IPS DF 19.7 (cell line): ENCODE results near the gene TMEM151B.

Experiments used
- DNase-seq: peaks from one replicate; pipeline ENCODE4 v3.0.0-alpha.2; 2013; ENCODE audit warnings: low read depth, low spot score

Gene TMEM151B

GRCh38 chr6:44232676-44233566 lies 37.3 kb upstream of the TMEM151B start:
- DNase-seq = no peak

DNA sequence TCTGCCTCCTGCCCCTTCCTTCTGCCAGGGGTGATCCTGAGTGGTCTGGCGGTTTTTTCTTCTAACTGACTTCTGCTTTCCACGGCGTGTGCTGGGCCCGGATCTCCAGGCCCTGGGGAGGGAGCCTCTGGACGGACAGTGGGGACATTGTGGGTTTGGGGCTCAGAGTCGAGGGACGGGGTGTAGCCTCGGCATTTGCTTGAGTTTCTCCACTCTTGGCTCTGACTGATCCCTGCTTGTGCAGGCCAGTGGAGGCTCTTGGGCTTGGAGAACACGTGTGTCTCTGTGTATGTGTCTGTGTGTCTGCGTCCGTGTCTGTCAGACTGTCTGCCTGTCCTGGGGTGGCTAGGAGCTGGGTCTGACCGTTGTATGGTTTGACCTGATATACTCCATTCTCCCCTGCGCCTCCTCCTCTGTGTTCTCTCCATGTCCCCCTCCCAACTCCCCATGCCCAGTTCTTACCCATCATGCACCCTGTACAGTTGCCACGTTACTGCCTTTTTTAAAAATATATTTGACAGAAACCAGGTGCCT lies 36.6 kb upstream of the TMEM151B start:
- no peak for DNase-seq

DNA sequence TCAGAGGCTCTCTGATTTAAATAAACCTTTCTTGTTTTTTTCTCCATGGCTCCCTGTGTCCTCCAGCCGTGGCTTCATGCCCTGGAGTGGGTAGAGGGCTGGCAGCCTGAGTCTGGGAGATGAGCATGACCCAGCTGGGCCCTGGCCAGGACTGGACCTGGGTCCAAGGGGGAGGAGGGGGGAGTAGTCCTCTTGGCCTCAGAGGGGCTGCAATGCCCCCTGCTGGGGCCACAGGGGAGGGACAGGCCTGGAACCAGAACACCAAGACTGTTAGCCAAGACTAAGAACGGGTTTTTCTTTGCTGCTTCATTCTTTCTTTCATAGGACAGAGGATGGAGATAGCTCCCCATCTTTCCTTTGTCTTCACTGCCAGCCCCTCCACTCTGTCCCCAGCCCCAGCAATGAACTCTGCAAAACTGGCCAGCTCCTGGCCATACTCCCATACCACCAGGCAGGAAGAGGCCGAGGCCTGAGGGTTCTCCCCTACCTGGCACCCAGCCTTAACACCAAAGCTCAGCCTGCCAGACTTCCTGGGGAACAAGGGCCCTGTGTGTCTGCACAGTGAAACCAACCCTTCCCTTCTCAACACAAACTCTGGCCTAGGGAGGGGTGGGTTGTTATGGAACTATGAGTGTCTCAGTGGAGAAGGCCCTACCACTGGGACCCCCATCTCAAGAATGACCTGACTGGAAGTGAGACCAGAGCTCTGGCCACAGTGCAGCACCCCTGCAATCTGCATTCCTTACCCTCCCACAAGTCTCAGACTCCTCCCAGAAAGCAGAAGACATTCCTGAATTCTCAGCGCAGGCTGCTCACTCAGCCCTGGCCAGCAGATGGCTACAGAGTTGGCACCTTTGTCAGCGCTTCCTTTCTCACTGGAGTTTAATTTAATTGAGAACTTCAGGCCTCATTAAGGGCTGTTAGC lies 35.9 kb upstream of the TMEM151B start:
- no peak for DNase-seq

GRCh38 chr6:44235269-44235668 lies 35.0 kb upstream of the TMEM151B start:
- DNase-seq = no peak

DNA sequence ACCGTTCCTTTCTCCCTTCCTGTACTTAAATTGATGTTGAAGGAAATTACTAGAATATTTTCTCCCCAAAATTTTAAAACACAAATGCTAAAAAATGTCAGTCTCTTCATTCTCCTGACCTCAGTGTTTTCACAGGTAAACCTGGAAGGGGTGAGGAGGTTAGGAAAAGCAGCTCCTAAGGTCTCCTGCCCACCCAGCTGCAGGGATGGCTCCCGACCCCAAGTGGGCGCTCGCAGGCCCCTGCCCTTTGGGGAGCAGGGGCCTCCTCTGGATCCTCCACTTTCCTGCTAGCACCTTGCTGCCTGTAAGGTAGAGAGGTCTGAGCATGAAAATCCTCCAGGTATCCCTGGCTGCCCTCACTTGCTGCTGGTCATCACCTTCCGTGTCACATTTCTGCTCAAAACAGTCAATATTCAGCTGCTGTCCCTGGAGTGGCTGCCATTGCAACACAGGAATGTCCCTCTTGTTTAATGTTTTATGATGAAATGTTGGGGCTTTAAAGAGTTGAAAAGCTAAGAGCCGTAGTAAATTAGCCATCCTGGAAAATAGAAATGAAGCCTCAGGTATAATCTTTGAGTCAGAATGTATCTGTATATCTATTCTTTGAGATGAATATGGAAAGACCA lies 34.2 kb upstream of the TMEM151B start:
- DNase-seq = no peak

- DNase-seq = no peak
These were observed 33.0 kb upstream of the TMEM151B start for GRCh38 chr6:44237021-44237812.

GRCh38 chr6:44237813-44238433 lies 32.3 kb upstream of the TMEM151B start:
- no peak for DNase-seq

DNA sequence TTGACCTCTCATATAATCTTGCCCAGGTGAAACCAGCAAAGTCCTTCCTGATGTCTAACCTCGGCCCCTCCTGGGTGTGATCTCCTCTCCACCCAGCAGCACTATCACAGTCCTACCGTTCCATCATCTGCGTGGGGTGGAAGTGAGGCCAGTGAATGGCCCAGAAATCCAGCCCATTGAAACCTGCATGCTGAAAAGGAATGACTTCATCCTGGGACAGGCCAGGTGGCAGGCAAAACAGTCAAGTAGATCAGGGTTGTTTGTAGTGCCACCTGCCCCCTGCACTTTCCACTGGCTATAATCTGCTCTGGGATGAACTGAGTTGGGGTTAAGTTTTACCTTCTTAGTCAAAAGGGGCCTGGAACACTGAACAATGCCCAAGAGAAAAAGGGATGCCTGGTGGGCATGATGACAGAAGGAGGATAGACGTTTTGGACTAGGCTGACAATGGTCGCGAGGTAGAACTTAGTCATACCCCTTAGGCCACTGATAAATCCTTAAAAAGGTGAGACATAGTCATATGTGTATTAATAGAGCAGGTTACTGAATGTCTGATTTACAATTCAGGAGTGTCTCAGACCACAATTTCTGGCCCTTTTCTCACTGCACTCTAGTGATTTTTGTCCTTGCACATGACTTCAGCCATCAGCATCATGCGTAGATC lies 31.4 kb upstream of the TMEM151B start:
- no peak for DNase-seq

- no peak for DNase-seq
These were observed 26.9 kb upstream of the TMEM151B start for GRCh38 chr6:44243345-44243744.

- no peak for DNase-seq
These were observed 24.8 kb upstream of the TMEM151B start for GRCh38 chr6:44245391-44245911.

GRCh38 chr6:44245912-44246662 lies 24.2 kb upstream of the TMEM151B start:
- no peak for DNase-seq

- peak; percentile 96 for DNase-seq
These were observed 23.4 kb upstream of the TMEM151B start, which contains the start of gene HSP90AB1 for GRCh38 chr6:44246663-44247337. TSS of gene HSP90AB1 (plus strand) at chr6:44247101. CDS start at chr6:44248630, 1,529 bp downstream.

DNA sequence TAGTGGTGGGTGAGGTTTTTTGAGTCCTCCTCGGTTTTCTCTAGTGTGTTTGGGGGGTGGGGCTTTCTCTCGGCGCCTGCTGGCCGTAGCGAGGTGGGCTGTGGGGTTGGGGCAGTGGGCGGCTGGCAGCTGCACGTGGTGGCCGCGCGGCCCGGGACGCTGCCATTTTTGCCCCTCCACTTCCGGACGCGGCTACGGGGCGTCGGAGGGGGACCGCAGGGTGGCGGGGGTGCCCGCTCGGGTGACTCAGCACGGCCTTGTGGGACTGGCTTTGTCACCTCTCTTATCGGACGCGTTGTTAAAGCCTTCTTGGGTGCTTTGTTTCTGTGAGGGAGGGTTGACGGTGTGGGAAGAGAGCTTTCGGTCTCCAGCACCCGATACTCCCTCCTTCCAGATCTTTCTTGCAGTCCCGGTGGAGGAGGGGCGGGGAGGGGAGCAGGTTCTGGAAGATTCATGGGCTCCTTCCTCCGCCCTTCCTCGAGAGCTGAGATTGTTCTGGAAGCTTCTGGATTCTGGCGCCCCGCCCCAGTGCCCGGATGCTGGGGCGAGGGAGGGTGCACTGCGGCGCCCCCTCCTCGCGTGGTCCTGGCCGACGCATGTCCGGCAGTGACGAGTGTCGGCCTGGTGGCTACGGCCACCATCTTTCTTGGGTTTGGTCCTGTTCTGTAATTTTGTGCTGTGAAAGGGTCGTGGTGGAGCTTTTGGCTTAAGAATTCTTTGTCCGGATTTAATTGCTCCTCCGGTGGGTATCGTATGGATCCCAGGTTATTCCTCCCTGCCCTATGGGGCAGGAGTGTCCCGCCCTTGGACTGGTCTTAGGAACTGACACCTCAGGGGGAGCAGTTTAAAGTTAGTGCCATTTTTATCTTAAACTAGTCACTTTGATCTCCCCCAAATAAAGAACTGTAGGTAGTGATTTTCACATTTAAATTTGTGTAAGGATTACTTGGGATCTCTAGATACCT lies 22.6 kb upstream of the TMEM151B start:
- no peak for DNase-seq

- no peak for DNase-seq
These were observed 21.7 kb upstream of the TMEM151B start for GRCh38 chr6:44248579-44248978.

DNA sequence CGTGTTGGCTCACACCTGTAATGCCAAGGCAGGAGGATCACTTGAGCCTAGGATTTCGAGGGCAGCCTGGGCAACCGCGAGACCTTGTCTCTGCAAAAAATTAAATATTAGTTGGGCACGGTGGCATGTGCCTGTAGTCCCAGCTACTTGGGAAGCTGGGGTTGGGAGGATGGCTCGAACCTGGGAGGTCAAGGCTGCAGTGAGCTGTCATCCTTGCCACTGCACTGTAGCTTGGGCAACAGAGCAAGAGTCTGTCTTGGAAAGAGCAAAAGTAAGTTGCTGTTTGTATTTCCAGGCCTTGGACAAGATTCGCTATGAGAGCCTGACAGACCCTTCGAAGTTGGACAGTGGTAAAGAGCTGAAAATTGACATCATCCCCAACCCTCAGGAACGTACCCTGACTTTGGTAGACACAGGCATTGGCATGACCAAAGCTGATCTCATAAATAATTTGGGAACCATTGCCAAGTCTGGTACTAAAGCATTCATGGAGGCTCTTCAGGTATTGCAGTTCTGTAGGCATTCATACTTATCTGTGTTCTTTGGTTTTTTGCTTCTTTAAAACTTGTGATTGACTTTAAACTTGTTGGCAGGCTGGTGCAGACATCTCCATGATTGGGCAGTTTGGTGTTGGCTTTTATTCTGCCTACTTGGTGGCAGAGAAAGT lies 21.0 kb upstream of the TMEM151B start:
- no peak for DNase-seq

DNA sequence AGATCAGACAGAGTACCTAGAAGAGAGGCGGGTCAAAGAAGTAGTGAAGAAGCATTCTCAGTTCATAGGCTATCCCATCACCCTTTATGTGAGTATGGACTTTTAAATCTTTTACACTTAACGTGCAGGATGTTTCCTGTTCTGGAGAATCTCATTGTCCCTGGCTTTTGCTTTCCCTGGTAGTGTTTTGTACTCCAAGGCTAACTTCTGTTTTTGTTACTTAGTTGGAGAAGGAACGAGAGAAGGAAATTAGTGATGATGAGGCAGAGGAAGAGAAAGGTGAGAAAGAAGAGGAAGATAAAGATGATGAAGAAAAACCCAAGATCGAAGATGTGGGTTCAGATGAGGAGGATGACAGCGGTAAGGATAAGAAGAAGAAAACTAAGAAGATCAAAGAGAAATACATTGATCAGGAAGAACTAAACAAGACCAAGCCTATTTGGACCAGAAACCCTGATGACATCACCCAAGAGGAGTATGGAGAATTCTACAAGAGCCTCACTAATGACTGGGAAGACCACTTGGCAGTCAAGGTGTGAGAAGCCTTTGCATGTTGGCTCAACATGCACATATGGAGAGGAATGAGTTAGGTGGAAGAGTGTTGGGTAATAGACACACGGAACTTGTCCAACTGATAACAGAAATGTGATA lies 20.1 kb upstream of the TMEM151B start:
- no peak for DNase-seq
